Measurements from ENCODE around the gene NUMB.

GRCh38 chr14:73280903-73281302 lies 177.4 kb downstream of the NUMB start:
- no peak for TF ChIP-seq CTCF (IDR thresholded peaks at IDR 0.05)
- no peak for TF ChIP-seq ZFX (IDR thresholded peaks at IDR 0.05; ENCODE audit: borderline replicate concordance)
